GM18502 (cell line): ENCODE results near the gene CALN1.
"Not testable (repeated sequence)": the region's sequence is repeated elsewhere in the genome, so short reads cannot be mapped to it uniquely, and the experiment has no call there.

ENCODE experiments used
- ATAC-seq: cut with Tn5 transposase; IDR thresholded peaks from one replicate; pipeline ENCODE4 v1.9.1; 2021; ENCODE audit warnings: mild to moderate bottlenecking; ENCODE audit not compliant: unreplicated experiment, poor library complexity

Gene CALN1

DNA sequence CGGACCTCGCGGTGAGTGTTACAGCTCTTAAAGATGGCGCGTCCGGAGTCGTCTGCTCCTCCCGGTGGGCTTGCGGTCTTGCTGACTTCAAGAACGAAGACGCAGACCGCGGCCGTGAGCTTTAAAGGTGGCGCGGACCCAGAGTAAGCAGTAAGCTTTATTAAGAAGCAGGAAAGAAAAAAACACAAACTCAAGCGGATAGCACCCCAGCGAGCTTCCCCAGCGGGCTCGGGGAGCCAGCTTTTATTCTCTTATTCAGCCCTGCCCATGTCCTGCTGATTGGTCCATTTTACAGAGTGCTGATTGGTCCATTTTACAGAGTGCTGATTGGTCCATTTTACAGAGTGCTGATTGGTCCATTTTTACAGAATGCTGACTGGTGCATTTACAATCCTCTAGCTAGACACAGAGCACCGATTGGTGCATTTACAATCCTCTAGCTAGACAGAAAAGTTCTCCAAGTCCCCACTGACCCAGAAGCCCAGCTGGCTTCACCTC, at the start of gene CALN1:
CALN1 (minus strand) TSS at position 218 of the 498 bp plus-strand sequence.
- ATAC-seq, result not testable (repeated sequence)

DNA sequence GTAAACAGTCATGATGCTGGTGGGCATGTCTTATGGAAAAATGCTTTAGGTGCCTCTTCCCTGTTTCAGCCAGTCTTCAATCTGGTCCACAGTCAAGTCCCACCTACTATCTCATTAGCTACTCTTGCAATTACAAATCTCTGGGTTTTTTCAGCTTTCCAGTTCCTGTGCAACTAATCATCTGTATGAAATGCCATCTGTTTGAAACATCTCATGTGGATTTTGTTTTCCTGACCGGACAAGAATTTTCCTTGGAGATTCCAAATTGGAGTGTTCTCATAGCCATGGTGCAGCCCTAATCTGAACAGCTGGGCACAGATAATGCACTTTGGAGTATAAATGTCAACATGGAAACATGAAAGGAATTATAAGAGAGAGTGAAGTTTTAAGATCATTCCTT, 41.3 kb upstream of the CALN1 start:
- no peak for ATAC-seq

DNA sequence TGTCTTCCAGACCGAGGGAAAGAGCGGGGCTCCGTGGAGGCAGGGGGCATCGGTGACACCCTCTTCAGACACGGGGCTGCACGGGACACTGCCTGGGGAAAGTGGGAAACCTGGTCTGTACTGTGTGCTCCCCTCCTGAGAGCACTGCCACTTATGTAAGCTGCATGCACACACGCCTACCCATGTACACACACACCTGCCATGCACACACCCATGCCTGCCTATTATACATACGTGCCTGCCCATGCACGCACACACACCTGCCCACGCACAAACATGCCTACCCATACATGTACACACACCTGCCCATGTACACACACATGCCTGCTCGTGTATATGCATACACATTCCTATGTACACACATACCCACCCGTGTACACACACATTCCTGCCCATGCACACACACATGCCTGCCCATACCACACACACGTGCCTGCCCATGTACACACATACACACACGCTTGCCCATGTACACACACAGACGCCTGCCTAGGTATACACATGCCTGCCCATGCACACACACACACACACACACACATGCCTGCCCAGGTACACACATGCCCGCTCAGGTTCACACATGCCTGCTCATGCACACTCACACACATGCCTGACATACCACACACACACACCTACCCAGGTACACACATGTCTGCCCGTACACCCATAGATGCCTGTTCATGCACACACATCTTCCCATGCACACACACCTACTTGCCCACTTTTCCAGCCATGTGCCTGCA, 35.5 kb upstream of the CALN1 start:
- no peak for ATAC-seq

DNA sequence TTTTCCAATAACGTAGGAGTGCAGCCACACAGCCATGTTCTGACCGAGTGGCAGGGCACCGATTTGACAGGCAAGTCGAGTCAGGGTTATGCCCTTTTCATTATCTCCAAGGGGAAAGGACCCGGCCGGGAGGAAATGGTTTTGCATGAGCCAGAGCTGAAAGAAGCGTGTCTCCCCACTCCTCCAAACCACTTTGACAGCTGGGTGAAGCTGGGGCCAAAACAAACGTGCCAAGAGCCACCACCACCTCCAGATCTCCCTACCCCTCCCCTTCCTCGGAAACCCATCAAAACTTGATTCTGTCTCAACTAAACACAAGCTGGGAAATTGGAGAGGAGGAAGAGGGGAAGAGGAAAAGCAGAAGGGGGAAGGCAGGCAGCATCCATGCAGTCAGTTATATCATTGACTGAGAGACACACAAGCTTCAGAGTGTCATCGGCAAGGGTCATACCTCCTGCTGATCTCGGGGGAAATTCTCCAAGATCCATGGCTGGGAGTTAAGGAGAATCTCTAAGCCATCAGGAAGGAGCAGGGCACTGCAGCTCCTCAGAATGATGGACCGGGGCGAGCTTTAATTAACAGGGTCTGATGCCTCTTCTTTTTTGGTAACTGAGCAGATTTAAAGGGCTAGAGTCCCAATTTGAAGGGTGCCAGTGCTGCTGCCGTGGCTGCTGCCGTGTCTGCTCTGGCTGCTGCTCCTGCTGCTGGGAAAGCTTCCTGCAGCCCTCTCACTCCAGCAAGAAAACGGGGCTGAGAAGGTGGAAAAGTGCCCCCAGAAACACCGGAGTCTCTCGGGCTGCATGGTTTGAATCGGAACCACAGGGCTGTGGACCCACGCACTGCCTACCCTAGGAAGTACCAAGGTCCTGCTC, 34.7 kb upstream of the CALN1 start:
- no peak for ATAC-seq

DNA sequence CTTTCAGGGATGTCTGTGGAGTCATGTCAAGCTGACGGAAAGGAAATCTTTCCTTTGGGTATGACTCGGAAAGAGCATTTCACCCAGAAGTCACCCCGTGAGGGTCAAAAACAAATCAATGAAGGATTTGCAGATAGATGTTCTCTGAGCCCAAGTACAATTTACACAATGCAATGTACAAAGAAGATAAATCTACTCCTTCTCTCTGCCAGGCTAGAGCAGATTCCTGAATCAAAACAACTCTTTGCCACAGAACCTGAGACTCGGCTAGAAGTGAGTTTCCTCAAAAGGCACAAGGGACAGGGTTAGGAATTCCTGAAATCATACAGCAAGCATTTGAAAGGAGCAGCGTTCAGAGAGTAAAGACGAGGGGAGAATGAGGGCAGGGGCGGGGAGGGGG, 34.0 kb upstream of the CALN1 start:
- no peak for ATAC-seq

DNA sequence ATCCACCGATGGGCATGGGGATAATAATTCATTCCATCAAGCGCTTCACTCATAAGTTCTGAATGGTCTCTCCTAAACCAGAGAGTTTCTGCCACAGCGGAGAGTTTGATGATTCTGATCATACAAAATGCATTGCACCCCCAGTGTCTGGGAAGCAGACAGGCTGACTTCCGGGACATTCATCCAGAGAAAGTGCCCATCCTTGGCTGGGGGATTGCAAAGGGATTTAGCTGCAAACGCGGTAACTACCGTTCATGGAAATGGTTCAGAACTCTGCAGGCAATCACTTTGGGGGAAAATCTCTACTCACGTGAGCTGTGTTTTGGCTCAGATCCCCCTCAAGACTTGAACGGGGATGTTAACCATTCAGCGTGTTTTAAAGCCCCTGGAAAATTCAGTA, 33.4 kb upstream of the CALN1 start:
- no peak for ATAC-seq

DNA sequence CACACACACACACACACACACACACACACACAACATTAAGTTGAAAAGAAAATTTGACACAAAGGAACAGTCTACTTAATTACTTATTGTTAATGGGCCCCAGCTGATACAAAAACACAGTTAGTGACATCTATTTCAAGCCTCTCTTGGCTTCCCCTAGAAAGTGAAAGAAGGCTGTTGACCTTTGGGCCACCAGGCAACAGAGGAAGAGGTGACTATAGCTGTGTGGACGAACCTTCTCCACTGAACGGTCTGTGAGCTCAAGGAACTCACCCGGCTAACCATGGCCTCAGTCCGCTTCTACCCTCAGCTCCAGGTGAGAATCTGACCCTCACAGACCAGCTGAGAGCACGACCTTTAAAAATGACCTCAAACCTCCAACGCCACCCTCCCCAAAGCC, 32.9 kb upstream of the CALN1 start:
- no peak for ATAC-seq

DNA sequence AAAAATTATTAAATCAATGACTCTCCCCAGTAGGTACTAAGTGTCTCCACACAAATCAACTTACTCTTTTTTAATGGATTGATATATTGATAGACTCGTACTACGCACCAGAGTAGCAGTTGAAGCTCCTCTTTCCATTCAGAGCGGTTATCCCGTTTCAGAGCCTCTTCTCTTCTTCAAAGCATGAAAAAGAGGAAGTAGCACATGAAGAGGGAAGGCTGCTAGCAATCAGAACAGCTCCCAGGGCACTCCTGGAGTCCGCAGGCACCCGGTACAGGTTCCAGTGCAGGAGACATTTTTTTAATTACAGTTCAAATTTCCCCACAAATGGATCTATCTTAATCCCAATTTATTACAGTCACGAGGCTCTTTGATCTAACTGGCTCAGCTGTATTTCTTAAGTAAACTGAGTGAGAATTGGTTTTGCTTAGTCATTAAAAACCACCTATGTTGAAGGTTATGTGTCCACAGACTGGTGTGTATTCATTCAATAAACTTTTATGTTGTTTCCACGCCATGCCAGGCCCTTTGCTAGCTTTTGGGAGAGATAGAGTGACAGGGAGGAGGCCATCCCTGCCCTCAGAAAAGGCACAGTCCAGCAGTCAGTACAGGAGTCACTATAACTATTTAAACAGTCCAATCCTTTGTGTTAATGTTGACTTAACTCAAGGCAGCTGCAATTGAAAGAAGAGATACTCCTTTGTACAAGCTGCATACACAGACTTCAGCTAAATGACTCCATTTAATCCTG, 32.1 kb upstream of the CALN1 start:
- no peak for ATAC-seq

DNA sequence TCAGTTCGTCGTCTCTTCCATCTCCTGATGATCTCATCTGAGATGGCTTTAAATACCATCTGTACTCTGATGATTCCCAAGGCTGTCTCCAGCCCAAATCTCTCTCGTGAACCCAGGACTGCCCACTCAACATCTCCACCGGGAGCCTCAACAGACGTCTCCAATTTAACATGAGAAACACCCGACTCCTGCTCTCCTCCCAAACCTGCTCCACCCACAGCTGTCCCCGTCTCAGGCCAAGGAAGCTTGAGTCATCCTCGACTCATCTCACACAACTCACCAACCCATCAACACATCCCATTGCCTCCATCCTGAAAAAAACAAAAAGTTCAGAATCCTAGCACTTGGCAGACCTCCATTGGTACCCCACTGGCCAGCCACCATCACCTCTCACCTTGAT, 29.7 kb upstream of the CALN1 start:
- ATAC-seq, result no peak

DNA sequence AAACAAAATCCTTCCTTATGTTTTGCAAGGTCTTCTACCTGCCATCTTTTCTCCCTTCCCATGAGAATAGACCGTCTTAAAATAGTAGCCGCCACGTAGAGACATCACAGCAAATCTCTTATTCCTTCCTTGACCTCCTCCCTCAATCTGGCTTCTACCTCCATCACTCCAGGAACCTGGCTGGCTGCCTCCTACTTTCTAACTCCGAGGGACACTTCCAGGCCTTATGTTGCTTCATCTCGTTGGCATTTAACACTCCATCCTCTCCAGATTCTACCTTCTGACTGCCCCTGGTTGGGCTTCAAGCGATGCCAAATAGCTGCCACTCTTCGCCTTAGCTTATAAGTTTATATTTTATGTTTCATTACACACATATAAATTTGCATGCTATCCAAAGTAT, 26.4 kb upstream of the CALN1 start:
- no peak for ATAC-seq

DNA sequence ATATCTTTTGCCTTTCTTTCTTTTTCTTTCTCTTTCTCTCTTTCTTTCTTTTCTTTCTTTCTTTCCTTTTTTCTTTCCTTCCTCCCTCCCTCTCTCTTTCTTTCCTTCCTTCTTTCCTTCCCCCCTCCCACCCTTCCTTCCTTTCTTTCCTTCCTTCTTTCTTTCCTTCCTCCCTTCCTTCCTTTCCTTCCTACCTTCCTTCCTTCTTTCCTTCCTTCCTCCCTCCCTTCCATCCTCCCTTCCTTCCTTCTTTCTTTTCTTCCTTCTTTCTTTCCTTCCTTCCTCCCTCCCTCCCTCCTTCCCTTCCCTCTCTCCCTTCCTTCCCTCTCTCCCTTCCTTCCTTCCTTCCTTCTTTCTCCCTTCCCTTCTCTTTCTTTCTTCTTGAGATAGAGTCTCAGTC, 25.5 kb upstream of the CALN1 start:
- ATAC-seq, result no peak

DNA sequence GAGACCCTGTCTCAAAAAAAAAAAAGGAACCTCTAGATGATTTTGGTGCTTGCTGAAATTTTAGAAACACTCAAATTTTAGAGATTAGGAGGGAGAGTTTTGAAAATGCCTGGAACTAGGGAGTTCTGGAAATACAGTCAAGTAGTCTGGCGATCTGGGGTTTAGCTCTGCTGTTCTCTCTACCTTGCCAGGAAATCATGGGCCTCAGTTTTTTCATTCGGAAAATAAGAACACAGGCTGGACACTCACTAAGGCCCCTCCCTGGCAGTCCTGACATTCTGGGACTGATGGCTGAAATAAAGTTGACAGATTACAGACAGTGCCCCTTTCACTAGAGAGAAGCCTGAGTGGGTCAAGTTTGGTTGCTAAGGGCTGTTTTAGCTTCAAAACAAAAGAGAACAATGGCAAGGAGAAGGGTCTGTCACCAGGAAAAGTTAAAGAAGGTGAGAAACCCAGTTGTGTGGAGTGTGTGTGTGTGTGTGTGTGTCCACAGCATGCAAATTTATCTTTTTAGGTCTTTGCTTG, 25.0 kb upstream of the CALN1 start:
- no peak for ATAC-seq

DNA sequence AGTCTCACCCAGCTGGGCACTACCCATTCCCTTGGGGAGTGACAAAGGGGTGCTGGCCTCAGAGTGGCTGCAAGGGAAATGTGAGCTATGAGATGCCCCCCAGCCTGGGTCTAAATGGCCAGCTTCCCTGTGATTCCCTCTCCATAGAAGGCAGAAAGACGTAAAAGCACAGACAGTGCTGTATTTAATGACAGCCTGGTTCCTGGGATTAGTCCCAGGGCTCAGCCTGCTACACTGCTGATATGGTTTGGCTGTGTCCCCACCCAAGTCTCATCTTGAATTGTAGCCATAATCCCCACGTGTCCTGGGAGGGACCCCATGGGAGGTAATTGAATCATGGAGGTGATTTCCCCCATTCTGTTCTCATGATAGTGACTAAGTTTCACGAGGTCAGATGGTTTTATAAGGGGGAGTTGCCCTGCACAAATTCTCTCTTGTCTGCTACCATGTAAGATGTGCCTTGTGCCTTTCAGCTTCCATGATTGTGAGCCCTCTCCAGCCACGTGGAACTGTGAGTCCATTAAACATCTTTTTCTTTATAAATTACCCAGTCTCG, 23.9 kb upstream of the CALN1 start:
- ATAC-seq, result no peak

DNA sequence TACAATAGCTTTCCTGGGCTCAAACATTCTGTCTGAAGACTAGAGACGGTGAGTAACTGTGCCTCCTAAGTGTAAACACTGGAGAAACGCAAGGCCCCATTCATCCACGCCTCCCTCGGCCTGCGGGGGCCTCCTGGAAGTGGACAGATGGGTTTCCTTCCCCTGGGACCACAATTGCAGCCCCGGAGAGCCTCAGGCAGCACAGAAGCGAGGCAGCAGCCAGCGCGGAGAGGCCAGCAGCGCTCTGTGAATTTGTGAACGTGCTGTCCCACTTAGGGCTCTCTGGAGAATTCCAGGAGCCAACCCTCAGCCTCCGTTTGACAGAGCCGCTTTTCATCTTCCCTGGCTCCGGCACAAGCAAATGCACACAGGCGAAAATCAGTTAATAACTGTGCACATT, 23.2 kb upstream of the CALN1 start:
- ATAC-seq, result no peak

DNA sequence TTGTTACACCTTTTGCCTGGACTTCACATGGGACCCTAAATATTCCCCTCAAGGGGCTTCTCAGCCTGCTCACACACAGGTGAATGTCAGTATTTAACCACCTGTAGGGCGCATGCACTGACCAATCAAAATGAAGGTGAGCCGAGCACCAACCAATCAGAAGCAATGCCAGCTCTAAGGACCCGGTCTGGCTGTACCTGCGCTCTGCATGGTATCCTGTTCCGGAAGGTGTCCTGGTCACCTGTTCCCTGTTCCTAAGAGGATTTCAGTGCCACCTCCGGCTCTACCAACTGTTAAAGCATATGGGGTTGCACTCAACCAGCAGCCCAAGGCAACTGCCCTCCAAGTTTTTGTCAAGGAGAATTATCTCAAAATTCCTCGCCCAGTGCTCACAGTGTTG, 18.4 kb upstream of the CALN1 start:
- no peak for ATAC-seq

DNA sequence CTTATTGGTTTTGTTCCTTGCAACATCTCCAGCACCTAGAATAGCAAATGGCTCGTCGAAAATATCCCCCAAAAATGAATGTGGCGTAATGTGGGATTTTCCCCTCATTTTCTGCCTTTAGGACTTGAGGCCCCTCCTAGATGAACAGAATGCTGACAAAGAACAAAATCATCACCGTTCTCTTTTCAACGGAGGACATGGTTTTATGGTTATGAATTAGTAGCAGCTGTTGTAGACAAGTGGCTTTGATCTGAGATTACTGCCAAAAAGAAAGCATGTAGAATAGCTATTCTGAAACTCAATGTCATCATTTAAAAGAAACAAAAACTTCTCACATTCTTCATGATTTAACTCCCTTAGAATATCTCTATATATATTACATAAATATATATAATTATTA, 17.2 kb upstream of the CALN1 start:
- ATAC-seq, result no peak

DNA sequence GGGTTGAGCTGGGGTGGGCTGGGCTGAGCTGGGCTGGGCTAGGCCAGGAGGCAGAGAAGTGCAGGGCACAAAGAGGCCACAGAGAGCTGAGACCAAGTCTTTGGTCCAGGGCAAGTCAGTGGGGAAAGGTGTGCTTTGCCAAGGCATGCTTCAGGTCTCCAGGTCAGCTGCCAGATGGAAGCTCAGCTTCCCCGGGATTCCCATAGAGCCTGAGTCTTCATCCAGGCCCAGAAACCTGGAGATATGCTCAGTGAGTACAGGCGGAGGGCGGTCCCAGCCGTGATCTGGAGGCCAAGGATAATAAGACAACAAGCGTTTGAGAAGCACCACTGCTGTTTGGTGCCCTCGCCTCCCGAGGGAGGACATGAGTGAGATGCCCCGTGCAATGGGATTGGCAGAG, 4.7 kb upstream of the CALN1 start:
- ATAC-seq, result no peak

DNA sequence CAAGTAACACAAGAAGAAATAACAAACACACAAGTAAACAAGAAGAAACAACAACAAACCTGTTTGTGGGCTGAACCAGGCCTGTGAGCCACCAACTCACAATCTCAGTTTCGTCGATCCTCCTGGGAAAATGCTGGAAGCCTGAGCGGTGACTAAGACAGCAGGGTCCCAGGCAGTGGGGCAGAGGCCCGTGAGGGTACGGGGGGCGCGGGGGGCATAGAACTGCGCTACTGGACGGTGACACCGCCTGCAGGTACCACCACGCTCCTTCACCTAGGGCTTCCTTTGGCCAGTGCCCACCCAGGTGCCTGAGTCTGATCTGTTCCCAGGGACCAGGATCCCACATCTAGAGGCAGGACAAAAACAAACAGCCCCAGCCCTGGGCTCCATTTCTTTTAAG, 3.4 kb upstream of the CALN1 start:
- no peak for ATAC-seq

DNA sequence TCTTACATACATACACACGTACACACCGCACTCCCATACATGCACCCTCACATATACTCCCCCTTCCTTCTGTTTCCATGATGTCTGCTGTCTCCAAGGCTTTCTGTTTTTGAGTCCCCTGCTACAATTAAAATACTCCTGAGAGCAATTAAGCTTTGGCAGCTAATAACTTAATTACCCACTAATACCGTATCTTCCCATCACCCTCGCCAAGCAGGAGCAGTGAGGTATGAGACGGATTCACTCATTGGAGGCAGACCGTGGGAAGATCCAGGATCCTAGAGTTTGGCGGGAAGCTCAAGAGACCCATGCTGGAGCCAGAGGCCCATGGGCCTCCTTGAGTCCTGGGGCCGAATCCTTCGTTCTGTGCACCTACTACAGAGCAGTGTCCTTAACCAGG, 1.7 kb upstream of the CALN1 start:
- no peak for ATAC-seq

DNA sequence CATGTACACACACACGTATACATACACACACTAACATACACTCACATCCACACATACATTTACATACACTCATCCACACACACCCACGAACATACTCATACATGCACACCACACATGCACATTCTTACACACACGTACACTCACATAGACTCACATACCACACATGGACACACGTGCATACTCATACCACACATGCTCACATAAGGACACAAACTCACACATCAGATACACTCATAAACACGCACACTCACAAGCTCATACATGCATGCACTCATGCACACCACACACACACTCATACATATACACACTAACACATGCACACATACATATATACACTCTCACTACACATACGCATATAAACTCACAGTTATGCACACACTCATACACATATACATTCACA, 1.2 kb upstream of the CALN1 start:
- no peak for ATAC-seq
